ENCODE measurements around the gene SNRNP48.

Gene SNRNP48

DNA sequence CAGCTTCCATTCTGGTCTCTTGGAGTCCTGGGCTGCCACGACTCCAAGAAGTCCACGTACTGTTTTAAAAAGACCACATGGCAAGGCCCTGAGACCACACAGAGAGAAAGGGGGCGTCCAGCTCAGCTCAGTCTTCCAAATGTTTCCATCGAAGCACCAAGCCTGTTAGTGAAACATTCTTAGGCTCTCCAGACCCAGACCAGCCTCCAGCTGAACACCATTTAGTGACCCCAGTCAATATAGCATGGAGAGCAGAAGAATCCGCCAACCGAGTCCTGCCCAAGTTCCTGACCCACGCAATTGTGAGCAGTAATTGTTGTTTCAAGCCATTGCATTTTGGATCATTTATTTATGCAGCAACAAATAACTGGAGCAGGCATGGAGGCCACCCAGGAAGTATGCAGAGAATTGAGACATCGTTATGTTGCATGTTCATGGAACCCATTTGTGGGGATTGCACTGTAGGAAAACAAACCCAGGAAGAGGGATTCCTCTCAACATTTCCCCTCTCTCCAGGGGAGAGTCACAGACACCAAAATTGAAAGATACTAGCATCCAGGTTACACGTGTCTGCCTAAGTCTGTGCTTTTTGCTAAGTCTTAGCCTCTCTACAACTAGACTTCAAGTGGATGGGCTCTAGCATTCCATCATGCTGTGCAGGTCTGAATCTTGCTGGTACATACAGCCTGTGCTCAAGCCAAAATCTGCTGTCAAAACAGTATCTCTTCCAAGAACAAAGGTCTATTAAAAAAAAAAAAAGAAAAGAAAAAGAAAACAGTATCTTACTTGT, 42.7 kb downstream of the SNRNP48 start:
- DNase-seq (ENCODE audit: insufficient read length, low spot score) (no peak), FAIRE-seq (no peak)
- TF ChIP-seq POU2F2 (IDR thresholded peaks at IDR 0.05; ENCODE audit: low read depth, low read length) (no peak), TAF1 (IDR thresholded peaks at IDR 0.05; ENCODE audit: low read depth, low read length) (no peak), POLR2AphosphoS5 (IDR thresholded peaks at IDR 0.05; ENCODE audit: low read depth, low read length) (no peak), POLR2A (IDR thresholded peaks at IDR 0.05; ENCODE audit: low read depth, low read length) (no peak), PAX5 (IDR thresholded peaks at IDR 0.05; ENCODE audit: insufficient read depth, low read length, severe bottlenecking) (no peak), SPI1 (IDR thresholded peaks at IDR 0.05; ENCODE audit: low read depth, low read length) (no peak)

DNA sequence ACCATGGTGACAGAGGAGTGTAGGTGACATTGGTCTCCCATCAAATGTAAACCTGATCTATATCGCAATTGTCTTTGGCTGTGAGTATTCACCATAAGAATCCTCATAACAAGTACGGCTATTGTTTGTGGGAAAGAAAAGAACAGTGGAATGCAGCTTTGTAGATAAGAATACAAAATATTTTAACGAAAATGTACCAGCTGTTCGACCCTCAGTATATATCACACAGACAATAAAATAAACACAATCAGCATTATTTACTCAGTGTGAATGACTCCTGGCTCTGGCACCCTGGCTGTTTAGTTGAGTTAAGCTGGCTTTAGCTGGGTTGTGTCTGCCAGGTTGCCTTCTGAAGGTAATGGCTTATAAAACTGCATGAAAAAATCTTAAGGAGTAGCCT, 43.4 kb downstream of the SNRNP48 start:
- no peak for TF ChIP-seq TAF1 (IDR thresholded peaks at IDR 0.05; ENCODE audit: low read depth, low read length)
- TF ChIP-seq SPI1 (IDR thresholded peaks at IDR 0.05; ENCODE audit: low read depth, low read length) = no peak
- no peak for TF ChIP-seq POLR2A (IDR thresholded peaks at IDR 0.05; ENCODE audit: low read depth, low read length)
- no peak for TF ChIP-seq PAX5 (IDR thresholded peaks at IDR 0.05; ENCODE audit: insufficient read depth, low read length, severe bottlenecking)
- no peak for TF ChIP-seq POLR2AphosphoS5 (IDR thresholded peaks at IDR 0.05; ENCODE audit: low read depth, low read length)
- no peak for TF ChIP-seq POU2F2 (IDR thresholded peaks at IDR 0.05; ENCODE audit: low read depth, low read length)
- DNase-seq (ENCODE audit: insufficient read length, low spot score) (no peak), FAIRE-seq (no peak)

DNA sequence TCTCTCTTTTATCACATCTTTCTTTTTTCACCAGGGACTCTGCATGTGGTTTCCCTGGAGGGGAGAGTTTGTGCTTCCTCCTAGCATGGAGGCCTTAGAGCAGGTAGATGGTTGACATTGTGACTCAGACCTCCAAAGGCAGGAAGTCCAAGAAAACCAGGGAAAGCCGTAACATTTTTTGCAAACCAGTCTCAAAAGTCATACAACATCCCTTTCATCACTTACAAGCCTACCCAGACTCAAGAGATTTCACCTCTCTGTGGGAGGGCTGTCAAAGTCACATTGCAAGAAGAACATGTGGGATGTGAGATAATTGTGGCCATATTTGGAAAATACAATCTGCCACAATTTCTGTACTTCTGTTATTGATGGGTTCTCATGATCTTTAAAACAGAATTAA, 46.2 kb downstream of the SNRNP48 start:
- no peak for TF ChIP-seq POLR2A (IDR thresholded peaks at IDR 0.05; ENCODE audit: low read depth, low read length)
- TF ChIP-seq SPI1 (IDR thresholded peaks at IDR 0.05; ENCODE audit: low read depth, low read length) = no peak
- no peak for TF ChIP-seq POU2F2 (IDR thresholded peaks at IDR 0.05; ENCODE audit: low read depth, low read length)
- TF ChIP-seq POLR2AphosphoS5 (IDR thresholded peaks at IDR 0.05; ENCODE audit: low read depth, low read length) = no peak
- no peak for TF ChIP-seq PAX5 (IDR thresholded peaks at IDR 0.05; ENCODE audit: insufficient read depth, low read length, severe bottlenecking)
- no peak for DNase-seq (ENCODE audit: insufficient read length, low spot score)
- no peak for FAIRE-seq

DNA sequence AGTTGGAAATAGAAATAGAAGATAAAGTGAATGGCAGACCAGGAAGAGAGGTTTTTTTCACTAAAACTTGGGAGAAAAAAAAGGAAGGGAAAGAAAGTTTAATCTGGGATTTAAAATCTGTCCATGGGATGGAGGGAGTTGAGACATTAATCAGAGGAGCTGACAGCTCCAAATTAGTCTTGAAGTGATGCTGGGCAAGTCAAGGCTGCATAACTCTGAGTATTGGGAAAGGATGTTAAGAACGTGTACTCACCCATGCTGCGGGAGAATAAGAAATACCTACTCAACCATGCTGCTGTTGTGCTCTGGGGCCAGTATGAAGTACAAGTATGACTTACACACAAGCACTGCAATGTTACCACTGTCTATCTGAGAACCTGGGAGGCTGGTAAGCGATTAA, 47.5 kb downstream of the SNRNP48 start:
- no peak for FAIRE-seq
- no peak for DNase-seq (ENCODE audit: insufficient read length, low spot score)
- TF ChIP-seq PAX5 (IDR thresholded peaks at IDR 0.05; ENCODE audit: insufficient read depth, low read length, severe bottlenecking) (no peak), POU2F2 (IDR thresholded peaks at IDR 0.05; ENCODE audit: low read depth, low read length) (no peak), SPI1 (IDR thresholded peaks at IDR 0.05; ENCODE audit: low read depth, low read length) (no peak), POLR2A (IDR thresholded peaks at IDR 0.05; ENCODE audit: low read depth, low read length) (no peak)

DNA sequence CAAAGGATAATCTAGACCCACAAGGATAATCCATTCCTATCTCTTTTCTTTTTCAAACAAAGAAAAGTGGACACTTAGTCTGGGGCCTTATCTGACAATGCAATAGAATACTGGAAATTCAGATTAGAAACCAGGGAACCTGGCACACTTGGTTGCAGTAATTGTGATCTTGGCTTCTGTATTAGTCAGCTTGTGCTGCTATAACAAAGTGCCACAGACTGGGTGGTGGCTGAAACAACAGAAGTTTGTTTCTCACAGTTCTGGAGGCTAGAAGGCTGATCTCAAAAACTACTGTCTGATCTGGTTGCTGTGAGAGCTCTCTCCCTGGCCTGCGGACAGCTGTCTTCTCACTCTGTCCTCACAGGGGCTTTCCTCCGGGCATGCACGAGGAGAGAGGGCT, 49.4 kb downstream of the SNRNP48 start:
- DNase-seq (ENCODE audit: insufficient read length, low spot score) = no peak
- FAIRE-seq = no peak
- TF ChIP-seq TAF1 (IDR thresholded peaks at IDR 0.05; ENCODE audit: low read depth, low read length) (no peak), SPI1 (IDR thresholded peaks at IDR 0.05; ENCODE audit: low read depth, low read length) (no peak), POLR2A (IDR thresholded peaks at IDR 0.05; ENCODE audit: low read depth, low read length) (no peak), PAX5 (IDR thresholded peaks at IDR 0.05; ENCODE audit: insufficient read depth, low read length, severe bottlenecking) (no peak), POU2F2 (IDR thresholded peaks at IDR 0.05; ENCODE audit: low read depth, low read length) (no peak)

DNA sequence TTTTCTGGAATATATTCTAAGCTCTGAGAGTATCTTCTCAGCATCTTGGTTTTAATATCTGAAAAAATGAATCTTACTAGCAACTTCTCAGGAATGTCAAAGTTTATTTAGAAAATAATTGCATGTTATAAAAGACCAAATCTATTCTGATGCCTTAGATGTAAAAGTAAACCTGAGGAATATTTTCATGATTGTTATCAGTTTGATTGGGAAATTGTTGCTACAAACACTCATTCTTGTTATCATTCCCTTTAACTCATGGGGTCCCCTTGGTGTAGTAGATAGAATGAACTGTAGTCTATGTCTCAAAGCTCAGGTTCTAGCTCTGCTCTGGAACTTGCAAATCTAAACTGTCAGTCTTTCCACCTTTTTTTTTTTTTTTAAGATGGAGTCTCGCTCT, 50.0 kb downstream of the SNRNP48 start:
- DNase-seq (ENCODE audit: insufficient read length, low spot score) (no peak), FAIRE-seq (no peak)
- TF ChIP-seq SPI1 (IDR thresholded peaks at IDR 0.05; ENCODE audit: low read depth, low read length) = no peak
- no peak for TF ChIP-seq POLR2A (IDR thresholded peaks at IDR 0.05; ENCODE audit: low read depth, low read length)
- TF ChIP-seq PAX5 (IDR thresholded peaks at IDR 0.05; ENCODE audit: insufficient read depth, low read length, severe bottlenecking) = no peak
- no peak for TF ChIP-seq POLR2AphosphoS5 (IDR thresholded peaks at IDR 0.05; ENCODE audit: low read depth, low read length)
- TF ChIP-seq TAF1 (IDR thresholded peaks at IDR 0.05; ENCODE audit: low read depth, low read length) = no peak
- no peak for TF ChIP-seq POU2F2 (IDR thresholded peaks at IDR 0.05; ENCODE audit: low read depth, low read length)

DNA sequence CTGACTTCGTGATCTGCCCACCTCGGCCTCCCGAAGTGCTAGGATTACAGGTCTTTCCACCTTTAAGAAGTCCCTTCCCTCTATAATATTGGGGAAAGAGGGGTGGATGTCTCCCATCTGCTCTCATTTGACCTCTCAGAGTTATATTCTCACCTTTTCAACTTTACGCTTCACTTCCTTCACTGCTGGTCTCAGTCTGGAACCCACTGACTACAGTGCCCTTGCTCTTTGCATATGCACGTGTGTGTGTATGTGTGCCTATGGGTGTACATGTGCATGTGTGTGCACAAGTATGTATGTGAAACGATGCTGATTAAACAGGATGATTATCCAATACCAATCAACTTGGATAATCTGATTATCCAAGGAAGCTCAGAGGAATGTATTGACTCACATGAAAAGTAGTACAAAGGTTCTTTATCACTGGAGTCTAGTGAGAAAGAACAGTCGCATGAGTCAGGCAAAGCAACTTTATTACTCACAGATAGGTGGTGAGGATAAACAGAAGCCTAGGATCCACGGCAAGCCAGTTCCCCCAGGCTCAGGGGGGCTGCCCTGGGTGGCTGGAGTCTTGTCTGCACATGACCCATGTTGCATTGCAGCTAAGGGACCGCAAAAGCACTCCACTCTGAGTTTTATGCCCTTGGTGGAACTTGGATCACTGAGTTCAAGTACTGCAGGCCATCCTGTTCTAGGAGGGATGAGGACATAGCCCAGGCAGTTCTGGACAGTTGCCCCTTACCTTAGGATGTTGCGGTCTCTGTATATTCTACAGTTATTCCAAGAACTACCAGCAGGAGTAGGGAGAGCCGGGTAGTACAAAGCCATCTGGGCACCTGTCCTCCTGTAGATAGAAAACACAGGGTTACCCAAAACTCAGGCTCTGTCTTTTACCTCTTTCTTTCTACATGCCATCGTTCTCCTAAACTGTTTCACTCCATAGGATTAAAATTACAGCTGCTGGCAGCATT, 50.9 kb downstream of the SNRNP48 start:
- no peak for TF ChIP-seq POLR2A (IDR thresholded peaks at IDR 0.05; ENCODE audit: low read depth, low read length)
- TF ChIP-seq PAX5 (IDR thresholded peaks at IDR 0.05; ENCODE audit: insufficient read depth, low read length, severe bottlenecking) = no peak
- no peak for TF ChIP-seq TAF1 (IDR thresholded peaks at IDR 0.05; ENCODE audit: low read depth, low read length)
- TF ChIP-seq POU2F2 (IDR thresholded peaks at IDR 0.05; ENCODE audit: low read depth, low read length) = no peak
- TF ChIP-seq POLR2AphosphoS5 (IDR thresholded peaks at IDR 0.05; ENCODE audit: low read depth, low read length) = no peak
- no peak for TF ChIP-seq SPI1 (IDR thresholded peaks at IDR 0.05; ENCODE audit: low read depth, low read length)
- FAIRE-seq (no peak), DNase-seq (ENCODE audit: insufficient read length, low spot score) (no peak)

DNA sequence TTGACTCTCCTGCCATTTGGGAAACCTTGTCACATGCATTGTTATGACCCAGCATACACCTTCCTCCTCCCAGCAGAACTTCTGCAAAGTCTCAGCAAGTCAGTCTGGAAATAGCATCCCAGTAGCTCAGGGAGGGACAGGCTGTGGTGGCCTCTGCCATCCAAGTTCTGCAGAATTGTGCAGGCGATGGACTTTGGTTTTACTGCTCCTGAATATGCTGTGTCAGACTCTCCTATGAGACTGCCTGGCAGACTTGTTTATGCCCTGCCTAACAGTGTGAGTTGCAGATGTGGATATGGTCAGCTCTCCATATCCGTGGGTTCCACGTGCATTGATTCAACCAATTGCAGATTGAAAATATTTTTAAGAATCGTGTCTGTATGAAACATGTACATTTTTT, 52.8 kb downstream of the SNRNP48 start:
- FAIRE-seq = no peak
- no peak for TF ChIP-seq TAF1 (IDR thresholded peaks at IDR 0.05; ENCODE audit: low read depth, low read length)
- DNase-seq (ENCODE audit: insufficient read length, low spot score) = no peak

DNA sequence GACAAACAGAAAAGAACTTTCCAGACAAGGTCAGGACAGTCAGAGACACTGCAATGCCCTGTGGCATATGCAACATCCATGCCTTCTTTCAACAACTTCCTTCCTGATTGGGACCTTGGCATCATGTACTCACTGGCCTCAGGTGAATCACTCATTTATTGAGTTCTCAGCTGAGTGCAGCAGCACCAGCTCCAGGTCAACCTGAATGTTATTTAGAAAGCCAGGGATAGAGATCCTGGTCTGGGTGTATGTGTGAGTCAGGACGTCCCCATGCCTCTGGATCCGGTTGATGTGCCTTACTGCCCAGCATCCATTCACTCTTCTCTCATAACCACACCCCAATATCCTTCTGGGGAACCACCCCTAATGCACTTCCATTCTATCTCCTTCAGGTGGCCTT, 54.4 kb downstream of the SNRNP48 start:
- TF ChIP-seq TAF1 (IDR thresholded peaks at IDR 0.05; ENCODE audit: low read depth, low read length) (no peak), POLR2AphosphoS5 (IDR thresholded peaks at IDR 0.05; ENCODE audit: low read depth, low read length) (no peak), POLR2A (IDR thresholded peaks at IDR 0.05; ENCODE audit: low read depth, low read length) (no peak), PAX5 (IDR thresholded peaks at IDR 0.05; ENCODE audit: insufficient read depth, low read length, severe bottlenecking) (no peak), POU2F2 (IDR thresholded peaks at IDR 0.05; ENCODE audit: low read depth, low read length) (no peak), SPI1 (IDR thresholded peaks at IDR 0.05; ENCODE audit: low read depth, low read length) (no peak)
- DNase-seq (ENCODE audit: insufficient read length, low spot score) (no peak), FAIRE-seq (no peak)

All from GM12891 (cell line).